Mesenteric fat pad (tissue), 1 donor: ENCODE measurements around the gene DOC2B. TPM values are rescaled to one million over a fixed set of nuclear protein-coding genes. Genes with fewer than 3 reads are reported as not detected.

Experiments
- DNase-seq: peaks from one replicate; pipeline ENCODE4 v3.0.0-alpha.2; 2020; ENCODE audit warnings: low spot score
- total RNA-seq: library from RNA; stranded (reverse); fragmentation: NEBNext Ultra II Directional; extraction: Animal tissue kit (Norgen Biotek cat#: 25700); gene quantifications from one replicate; pipeline ENCODE4 v1.2.1, GENCODE V29; 2021
- donor health status: DM: yes; HTN: yes; CAD: no.

DOC2B gene
- total RNA-seq, 1 donor from 2014 or later, result 41.5 TPM

- DNase-seq, result no peak
These were observed 16.9 kb downstream of the DOC2B start for GRCh38 chr17:164303-165235.

- DNase-seq, result no peak
These were observed 17.8 kb downstream of the DOC2B start for GRCh38 chr17:163514-164098.

GRCh38 chr17:162689-163088 lies 18.8 kb downstream of the DOC2B start:
- no peak for DNase-seq

GRCh38 chr17:161481-161880 lies 20.0 kb downstream of the DOC2B start:
- DNase-seq, result no peak

- DNase-seq, result no peak
These were observed 21.1 kb downstream of the DOC2B start for GRCh38 chr17:160336-160735.

GRCh38 chr17:159609-160008 lies 21.8 kb downstream of the DOC2B start:
- DNase-seq, result no peak

- DNase-seq, result no peak
These were observed 23.1 kb downstream of the DOC2B start for GRCh38 chr17:158379-158778.

- DNase-seq, result no peak
These were observed 23.5 kb downstream of the DOC2B start for GRCh38 chr17:157901-158300.

GRCh38 chr17:156946-157345 lies 24.5 kb downstream of the DOC2B start:
- DNase-seq, result no peak

GRCh38 chr17:156094-156621 lies 25.3 kb downstream of the DOC2B start:
- DNase-seq, result no peak

GRCh38 chr17:155576-155975 lies 25.9 kb downstream of the DOC2B start:
- DNase-seq, result no peak

GRCh38 chr17:153851-154250 lies 27.6 kb downstream of the DOC2B start:
- DNase-seq, result no peak

- DNase-seq, result no peak
These were observed 28.5 kb downstream of the DOC2B start for GRCh38 chr17:152860-153420.

- peak; percentile 74 for DNase-seq
These were observed 29.3 kb downstream of the DOC2B start for GRCh38 chr17:151886-152859.

GRCh38 chr17:151004-151403 lies 30.4 kb downstream of the DOC2B start:
- DNase-seq, result no peak

- DNase-seq, result peak; percentile 49
These were observed 31.4 kb downstream of the DOC2B start for GRCh38 chr17:149897-150584.

- peak; percentile 14 for DNase-seq
These were observed 32.2 kb downstream of the DOC2B start for GRCh38 chr17:149231-149630.

- no peak for DNase-seq
These were observed 32.7 kb downstream of the DOC2B start for GRCh38 chr17:148757-149156.

- DNase-seq, result peak; percentile 88
These were observed 33.4 kb downstream of the DOC2B start for GRCh38 chr17:147796-148740.
